GM03348 (cell line): ENCODE data around the gene LUC7L3.
A peak's percentile ranks its signal among the peaks of the same experiment; 100 is the strongest.

ENCODE experiments used
- DNase-seq: peaks from one replicate; pipeline ENCODE4 v3.0.0; 2012; ENCODE audit warnings: low spot score

Gene LUC7L3

GRCh38 chr17:50685691-50686493 is 33.5 kb upstream of the LUC7L3 start:
- DNase-seq, result no peak

- peak; percentile 90 for DNase-seq
Measured at GRCh38 chr17:50686494-50687199, 32.8 kb upstream of the LUC7L3 start.

- peak; percentile 69 for DNase-seq
Measured at GRCh38 chr17:50687200-50688066, 32.0 kb upstream of the LUC7L3 start.

- DNase-seq, result no peak
Measured at GRCh38 chr17:50688245-50688644, 31.2 kb upstream of the LUC7L3 start.

GRCh38 chr17:50689251-50689650 is 30.2 kb upstream of the LUC7L3 start:
- DNase-seq, result peak; percentile 74

GRCh38 chr17:50689956-50690886 is 29.2 kb upstream of the LUC7L3 start:
- no peak for DNase-seq

- DNase-seq, result no peak
Measured at GRCh38 chr17:50690887-50691549, 28.4 kb upstream of the LUC7L3 start.

GRCh38 chr17:50691550-50692447 is 27.6 kb upstream of the LUC7L3 start:
- DNase-seq, result no peak

- no peak for DNase-seq
Measured at GRCh38 chr17:50692448-50693035, 26.9 kb upstream of the LUC7L3 start.

- DNase-seq, result peak; percentile 48
Measured at GRCh38 chr17:50693036-50693682, 26.2 kb upstream of the LUC7L3 start.

GRCh38 chr17:50696365-50696879 is 23.0 kb upstream of the LUC7L3 start:
- DNase-seq, result no peak

GRCh38 chr17:50697062-50697461 is 22.3 kb upstream of the LUC7L3 start:
- DNase-seq, result no peak

GRCh38 chr17:50697663-50698272 is 21.6 kb upstream of the LUC7L3 start:
- DNase-seq, result no peak

- DNase-seq, result no peak
Measured at GRCh38 chr17:50699410-50699809, 20.0 kb upstream of the LUC7L3 start.

GRCh38 chr17:50703162-50703561 is 16.2 kb upstream of the LUC7L3 start:
- DNase-seq, result no peak

- DNase-seq, result peak; percentile 92
Measured at GRCh38 chr17:50707289-50708049, 11.9 kb upstream of the LUC7L3 start, which contains the start of gene ANKRD40. Gene ANKRD40 (minus strand): TSS chr17:50707914. CDS start chr17:50707654, 260 bp downstream.
